Smooth muscle cell (in vitro differentiated cells): Measurements from ENCODE around the gene GLI3. TPM values are rescaled to one million over a fixed set of nuclear protein-coding genes. Genes with fewer than 3 reads are reported as not detected.

Source experiments
- DNase-seq: peaks from one replicate; lab custom pipeline; 2025; ENCODE audit not compliant: unreplicated experiment; lab: John Stamatoyannopoulos, UW
- H2AFZ ChIP-seq: fragments of 200-600 bp; sonication (generic); 2 replicates; pipeline ENCODE4 v1.6.0; 2016; ENCODE audit warnings: antibody characterized with exemption, low read depth, mild to moderate bottlenecking
- H3F3A ChIP-seq: fragments of 200-600 bp; sonication (generic); 2 replicates; pipeline ENCODE4 v1.6.0; 2017; ENCODE audit warnings: antibody characterized with exemption, low read depth
- H3K27ac ChIP-seq: fragments of 200-600 bp; sonication (generic); 2 replicates; pipeline ENCODE4 v1.5.1; 2016; ENCODE audit warnings: low read depth, mild to moderate bottlenecking
- H3K27me3 ChIP-seq: fragments of 200-600 bp; sonication (generic); 2 replicates; pipeline ENCODE4 v1.6.1; 2016; ENCODE audit warnings: low read depth, mild to moderate bottlenecking
- H3K36me3 ChIP-seq: fragments of 200-600 bp; sonication (generic); 2 replicates; pipeline ENCODE4 v1.5.1; 2016; ENCODE audit warnings: low read depth
- H3K4me1 ChIP-seq: fragments of 200-600 bp; sonication (generic); 2 replicates; pipeline ENCODE4 v1.5.1; 2016; ENCODE audit warnings: low read depth
- H3K4me2 ChIP-seq: fragments of 200-600 bp; sonication (generic); 2 replicates; pipeline ENCODE4 v1.6.0; 2016; ENCODE audit warnings: mild to moderate bottlenecking
- H3K4me3 ChIP-seq: fragments of 200-600 bp; sonication (generic); 2 replicates; pipeline ENCODE4 v1.5.1; 2016; ENCODE audit warnings: mild to moderate bottlenecking
- H3K79me2 ChIP-seq: fragments of 200-600 bp; sonication (generic); 2 replicates; pipeline ENCODE4 v1.6.0; 2016; ENCODE audit warnings: low read depth, mild to moderate bottlenecking
- H3K9ac ChIP-seq: fragments of 200-600 bp; sonication (generic); 2 replicates; pipeline ENCODE4 v1.6.0; 2016; ENCODE audit warnings: low read depth
- H3K9me3 ChIP-seq: fragments of 200-600 bp; sonication (generic); replicated peaks from 2 replicates; pipeline ENCODE4 v1.5.1; 2016; ENCODE audit warnings: low read depth
- H4K20me1 ChIP-seq: fragments of 200-600 bp; sonication (generic); 2 replicates; pipeline ENCODE4 v1.6.0; 2016; ENCODE audit warnings: low read depth
- CTCF ChIP-seq: fragments of 200-600 bp; sonication (generic); IDR thresholded peaks from 2 replicates; pipeline ENCODE4 v1.5.1; 2017; ENCODE audit warnings: borderline replicate concordance, mild to moderate bottlenecking, antibody characterized with exemption; ENCODE audit not compliant: insufficient read depth, poor library complexity, severe bottlenecking
- WGBS: methylation state at CpG from one replicate; pipeline ENCODE4 v1.1.7; 2016; ENCODE audit warnings: low lambda C conversion rate; 5-methylcytosine and 5-hydroxymethylcytosine counted together
- polyA plus RNA-seq: library from polyadenylated mRNA; unstranded; fragments of >200 nt; fragmentation: Nextera tagmentation; extraction: Ambion mirVana; gene quantifications from 2 replicates; pipeline ENCODE4 v1.2.1, GENCODE V29; 2016
- total RNA-seq: library from RNA; depleted of rRNA; stranded (reverse); fragments of >200 nt; gene quantifications from 2 replicates; pipeline ENCODE4 v1.2.3, GENCODE V29; 2014

GLI3 gene
- total and polyA plus RNA-seq, 2 experiments from 2014 or later, result 31.1 to 70.4 TPM

- Histone ChIP-seq H3K27me3 (no peaks in the 10 kb centered on the region), H3K79me2 (peaks cover 38% of the 10 kb centered on the region), H3K4me2 (peak overlapping the region; percentile 95), H4K20me1 (peaks cover 43% of the 10 kb centered on the region), H3K4me3 (peak overlapping the region; percentile 93), H3K36me3 (no peaks in the 10 kb centered on the region), H3K27ac (peak overlapping the region; percentile 73), H3F3A (peaks cover 17% of the 10 kb centered on the region), H3K9me3 (no peaks in the 10 kb centered on the region), H3K9ac (peak overlapping the region; percentile 66), H2AFZ (no peak overlapping the region), H3K4me1 (peaks cover 59% of the 10 kb centered on the region)
- no peak for DNase-seq
- under 1% methylated on average over 14 of the region's 15 CpGs for WGBS
- TF ChIP-seq CTCF, result no peak
These were observed 1.3 kb downstream of the GLI3 start for GRCh38 chr7:42235741-42236161.

- Histone ChIP-seq H3K4me1 (peaks cover 69% of the 10 kb centered on the region), H3K9me3 (no peaks in the 10 kb centered on the region), H4K20me1 (peaks cover 52% of the 10 kb centered on the region), H3K4me3 (peak overlapping the region; percentile 93), H3K9ac (peak overlapping the region; percentile 66), H3F3A (peaks cover 17% of the 10 kb centered on the region), H3K36me3 (no peaks in the 10 kb centered on the region), H3K27ac (peak overlapping the region; percentile 73), H3K4me2 (peak overlapping the region; percentile 95), H3K27me3 (no peaks in the 10 kb centered on the region), H3K79me2 (peaks cover 48% of the 10 kb centered on the region), H2AFZ (no peak overlapping the region)
- DNase-seq, result no peak
- no peak for TF ChIP-seq CTCF
- 9% methylated on average over 3 of the region's 3 CpGs for whole genome bisulfite sequencing
These were observed 2.3 kb downstream of the GLI3 start for GRCh38 chr7:42234736-42235135.

- no peaks in the 10 kb centered on the region for H3K9me3 ChIP-seq
- H4K20me1 ChIP-seq, result peaks cover 61% of the 10 kb centered on the region
- peaks cover 12% of the 10 kb centered on the region for H3F3A ChIP-seq
- TF ChIP-seq CTCF, result no peak
- H3K4me3 ChIP-seq, result peak overlapping the region; percentile 93
- peak overlapping the region; percentile 73 for H3K27ac ChIP-seq
- peak overlapping the region; percentile 95 for H3K4me2 ChIP-seq
- peaks cover 57% of the 10 kb centered on the region for H3K79me2 ChIP-seq
- 4% methylated on average over 3 of the region's 3 CpGs for WGBS
- H3K36me3 ChIP-seq, result no peaks in the 10 kb centered on the region
- H3K4me1 ChIP-seq, result peaks cover 70% of the 10 kb centered on the region
- DNase-seq, result no peak
- H2AFZ ChIP-seq, result no peak overlapping the region
- no peaks in the 10 kb centered on the region for H3K27me3 ChIP-seq
- H3K9ac ChIP-seq, result peak overlapping the region; percentile 66
These were observed 3.2 kb downstream of the GLI3 start for GRCh38 chr7:42233695-42234331.

GRCh38 chr7:42233171-42233570, 3.8 kb downstream of the GLI3 start:
- Histone ChIP-seq H2AFZ (no peak overlapping the region), H4K20me1 (peaks cover 67% of the 10 kb centered on the region), H3K27ac (peak overlapping the region; percentile 73), H3K36me3 (no peaks in the 10 kb centered on the region), H3K4me1 (peaks cover 70% of the 10 kb centered on the region), H3K9ac (no peak overlapping the region), H3K4me2 (peak overlapping the region; percentile 95), H3K79me2 (peaks cover 63% of the 10 kb centered on the region), H3F3A (peaks cover 12% of the 10 kb centered on the region), H3K27me3 (no peaks in the 10 kb centered on the region), H3K4me3 (peak overlapping the region; percentile 93), H3K9me3 (no peaks in the 10 kb centered on the region)
- no peak for TF ChIP-seq CTCF
- 0% methylated on average over 2 of the region's 2 CpGs for whole genome bisulfite sequencing
- no peak for DNase-seq
